ENCODE results near the gene GABRE.

- TF ChIP-seq CTCF (conservative IDR thresholded peaks at IDR 0.05; ENCODE audit: low read length): no peak
- no peak for TF ChIP-seq EZH2phosphoT487 (IDR thresholded peaks at IDR 0.05; ENCODE audit: borderline replicate concordance)
Observed at GRCh38 chrX:151921866-151922265, 52.6 kb downstream of the GABRE start.
